OCI-LY7 (cell line): ENCODE data around the gene BAIAP2. TPM values are rescaled to one million over a fixed set of nuclear protein-coding genes. Genes with fewer than 3 reads are reported as not detected.

Experiments
- BruUV-seq: library from RNA; stranded (reverse); fragments of 400-500 nt; replicated peaks from 2 replicates; lab custom pipeline; 2021; lab: Mats Ljungman, UMichigan
- CTCF ChIA-PET: fragments of 300-600 bp; sonication (Branson Sonifier 250); formaldehyde crosslinking; loops from one replicate; lab custom pipeline; 2022; ENCODE audit warnings: antibody characterized with exemption; ENCODE audit not compliant: unreplicated experiment; lab: Charles Lee
- POLR2A ChIA-PET: fragments of 300-600 bp; sonication (Branson Sonifier 250); formaldehyde crosslinking; loops from one replicate; lab custom pipeline; 2022; ENCODE audit warnings: antibody characterized with exemption; lab: Charles Lee
- DNase-seq: peaks from one replicate; pipeline ENCODE4 v3.0.0-alpha.2; 2015; ENCODE audit warnings: low spot score
- H2AFZ ChIP-seq: fragments of 200-600 bp; sonication (generic), shearing (Covaris generic); 2 replicates; pipeline ENCODE4 v1.6.1; 2014; ENCODE audit warnings: mild to moderate bottlenecking, antibody characterized with exemption, low read length, moderate library complexity
- H3K27ac ChIP-seq: fragments of 200-600 bp; sonication (generic); 2 replicates; pipeline ENCODE4 v1.5.1; 2014; ENCODE audit warnings: mixed run types, low read depth, mild to moderate bottlenecking, moderate library complexity, low read length, inconsistent platforms; ENCODE audit not compliant: poor library complexity, severe bottlenecking
- H3K36me3 ChIP-seq: fragments of 200-600 bp; sonication (generic); 2 replicates; pipeline ENCODE4 v1.6.1; 2014; ENCODE audit warnings: mild to moderate bottlenecking, antibody characterized with exemption, low read length, moderate library complexity, mixed read lengths; ENCODE audit not compliant: insufficient read depth
- H3K4me1 ChIP-seq: fragments of 200-600 bp; sonication (generic); 2 replicates; pipeline ENCODE4 v1.5.1; 2014; ENCODE audit warnings: mild to moderate bottlenecking, low read length; ENCODE audit not compliant: insufficient read depth, poor library complexity, severe bottlenecking
- H3K4me2 ChIP-seq: fragments of 200-600 bp; sonication (generic); 2 replicates; pipeline ENCODE4 v1.6.1; 2014; ENCODE audit warnings: mild to moderate bottlenecking, low read length
- H3K4me3 ChIP-seq: fragments of 200-600 bp; sonication (generic); 2 replicates; pipeline ENCODE4 v1.5.1; 2014; ENCODE audit warnings: mild to moderate bottlenecking, low read depth, low read length; ENCODE audit not compliant: poor library complexity, severe bottlenecking
- H3K79me2 ChIP-seq: fragments of 200-600 bp; sonication (generic); 2 replicates; pipeline ENCODE4 v1.6.1; 2016; ENCODE audit warnings: low read depth, mild to moderate bottlenecking, low read length, moderate library complexity, mixed read lengths; ENCODE audit not compliant: insufficient read depth
- H3K9me2 ChIP-seq: fragments of 200-600 bp; sonication (generic); 2 replicates; pipeline ENCODE4 v1.6.1; 2016; ENCODE audit warnings: mild to moderate bottlenecking, low read length, mixed read lengths; ENCODE audit not compliant: insufficient read depth
- H3K9me3 ChIP-seq: fragments of 200-600 bp; sonication (generic); 2 replicates; pipeline ENCODE4 v1.6.1; 2014; ENCODE audit warnings: mild to moderate bottlenecking, mixed run types, low read length, mixed read lengths
- H4K20me1 ChIP-seq: fragments of 200-600 bp; sonication (generic); 2 replicates; pipeline ENCODE4 v1.6.1; 2014; ENCODE audit warnings: mild to moderate bottlenecking, antibody characterized with exemption, low read length, moderate library complexity, mixed read lengths; ENCODE audit not compliant: insufficient read depth
- EZH2phosphoT487 ChIP-seq: fragments of 200-600 bp; sonication (generic); IDR thresholded peaks from 2 replicates; pipeline ENCODE4 v1.6.1; 2018; ENCODE audit warnings: low read depth, borderline replicate concordance, mild to moderate bottlenecking, mixed run types, antibody characterized with exemption, low read length, moderate library complexity, mixed read lengths
- intact Hi-C: fragments of 100-400 bp; cut with micrococcal nuclease; formaldehyde crosslinking; loops from one replicate; pipeline ENCODE4 v1.10.0; 2022; ENCODE audit not compliant: unreplicated experiment
- total RNA-seq, 2 experiments: library from RNA; depleted of rRNA in 1 of 2; stranded (reverse); fragments of >200 nt in 1 of 2; shearing (Covaris generic) in 1 of 2; gene quantifications; 2 replicates each; pipeline ENCODE4 v1.2.3, GENCODE V29; 2014 to 2022
- TF ChIP-seq, protein P1 (sequence below): fragments of 200-600 bp; sonication (generic); conservative IDR thresholded peaks from 2 replicates; pipeline ENCODE4 v1.5.1; 2014; ENCODE audit warnings: mild to moderate bottlenecking, antibody characterized with exemption, low read length, moderate library complexity, mixed read lengths

Gene BAIAP2
- total RNA-seq, 2 experiments from 2014 or later = 2.1 to 2.3 TPM

GRCh38 chr17:81070541-81071246, 35.7 kb downstream of the BAIAP2 start:
- H3K4me2 ChIP-seq = no peak overlapping the region
- no peaks in the 10 kb centered on the region for H3K9me2 ChIP-seq
- no peak for DNase-seq
- no peak overlapping the region for H3K27ac ChIP-seq
- H3K36me3 ChIP-seq = no peaks in the 10 kb centered on the region
- no peaks in the 10 kb centered on the region for H3K4me1 ChIP-seq
- H4K20me1 ChIP-seq = no peaks in the 10 kb centered on the region
- no peaks in the 10 kb centered on the region for H3K9me3 ChIP-seq
- POLR2A ChIA-PET = no interaction called here
- intact Hi-C loops = no loop called here
- no peak overlapping the region for H3K4me3 ChIP-seq
- BruUV-seq = no TSS peak
- H3K79me2 ChIP-seq = no peaks in the 10 kb centered on the region
- TF ChIP-seq, protein P1, sequence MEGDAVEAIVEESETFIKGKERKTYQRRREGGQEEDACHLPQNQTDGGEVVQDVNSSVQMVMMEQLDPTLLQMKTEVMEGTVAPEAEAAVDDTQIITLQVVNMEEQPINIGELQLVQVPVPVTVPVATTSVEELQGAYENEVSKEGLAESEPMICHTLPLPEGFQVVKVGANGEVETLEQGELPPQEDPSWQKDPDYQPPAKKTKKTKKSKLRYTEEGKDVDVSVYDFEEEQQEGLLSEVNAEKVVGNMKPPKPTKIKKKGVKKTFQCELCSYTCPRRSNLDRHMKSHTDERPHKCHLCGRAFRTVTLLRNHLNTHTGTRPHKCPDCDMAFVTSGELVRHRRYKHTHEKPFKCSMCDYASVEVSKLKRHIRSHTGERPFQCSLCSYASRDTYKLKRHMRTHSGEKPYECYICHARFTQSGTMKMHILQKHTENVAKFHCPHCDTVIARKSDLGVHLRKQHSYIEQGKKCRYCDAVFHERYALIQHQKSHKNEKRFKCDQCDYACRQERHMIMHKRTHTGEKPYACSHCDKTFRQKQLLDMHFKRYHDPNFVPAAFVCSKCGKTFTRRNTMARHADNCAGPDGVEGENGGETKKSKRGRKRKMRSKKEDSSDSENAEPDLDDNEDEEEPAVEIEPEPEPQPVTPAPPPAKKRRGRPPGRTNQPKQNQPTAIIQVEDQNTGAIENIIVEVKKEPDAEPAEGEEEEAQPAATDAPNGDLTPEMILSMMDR = no peak
- H2AFZ ChIP-seq = no peak overlapping the region
- CTCF ChIA-PET = interaction anchor here (0.6 kb wide), 1 partner anchor 17 kb away, joined by 3 read pairs; no protein-coding TSS in a partner anchor

GRCh38 chr17:81071761-81072741, 37.1 kb downstream of the BAIAP2 start:
- Histone ChIP-seq H4K20me1 (no peaks in the 10 kb centered on the region), H3K79me2 (no peaks in the 10 kb centered on the region), H2AFZ (no peak overlapping the region), H3K4me2 (no peak overlapping the region), H3K4me1 (no peaks in the 10 kb centered on the region), H3K27ac (no peak overlapping the region), H3K9me3 (no peaks in the 10 kb centered on the region), H3K36me3 (no peaks in the 10 kb centered on the region), H3K9me2 (no peaks in the 10 kb centered on the region), H3K4me3 (no peak overlapping the region)
- TF ChIP-seq, protein P1 = no peak
- no peak for TF ChIP-seq EZH2phosphoT487
- intact Hi-C loops = no loop called here
- BruUV-seq = no TSS peak
- POLR2A ChIA-PET = no interaction called here
- CTCF ChIA-PET = interaction anchor here (0.6 kb wide), 1 partner anchor 738 kb away, joined by 3 read pairs; no protein-coding TSS in a partner anchor
- DNase-seq = no peak
